HG03342 (cell line): ENCODE measurements around the gene RHO.
"Not testable (repeated sequence)": the region's sequence is repeated elsewhere in the genome, so short reads cannot be mapped to it uniquely, and the experiment has no call there.

Experiments used
- ATAC-seq: cut with Tn5 transposase; IDR thresholded peaks from one replicate; pipeline ENCODE4 v1.9.1; 2021; ENCODE audit warnings: mild to moderate bottlenecking, moderate library complexity; ENCODE audit not compliant: unreplicated experiment

RHO gene

DNA sequence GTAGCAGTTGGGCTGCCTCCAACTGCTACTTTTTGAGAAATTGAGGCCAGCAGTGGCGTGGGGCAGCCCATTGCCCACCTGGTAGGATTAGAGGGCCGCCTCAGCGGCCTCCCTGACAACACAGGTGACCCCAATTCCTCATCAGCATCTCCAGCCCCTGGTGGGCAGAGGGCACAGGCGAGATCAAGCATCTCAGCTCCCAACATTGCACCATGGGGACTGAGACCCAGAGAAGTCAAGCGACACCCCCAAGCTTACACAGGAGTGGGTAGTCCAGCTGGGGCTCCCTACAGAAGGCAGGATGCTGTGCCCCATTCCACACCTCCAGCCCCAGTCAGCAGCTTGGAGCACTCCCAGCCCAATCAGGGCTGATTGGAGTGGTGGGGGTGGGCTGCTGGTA, 14.3 kb downstream of the RHO start:
- ATAC-seq, result no peak

DNA sequence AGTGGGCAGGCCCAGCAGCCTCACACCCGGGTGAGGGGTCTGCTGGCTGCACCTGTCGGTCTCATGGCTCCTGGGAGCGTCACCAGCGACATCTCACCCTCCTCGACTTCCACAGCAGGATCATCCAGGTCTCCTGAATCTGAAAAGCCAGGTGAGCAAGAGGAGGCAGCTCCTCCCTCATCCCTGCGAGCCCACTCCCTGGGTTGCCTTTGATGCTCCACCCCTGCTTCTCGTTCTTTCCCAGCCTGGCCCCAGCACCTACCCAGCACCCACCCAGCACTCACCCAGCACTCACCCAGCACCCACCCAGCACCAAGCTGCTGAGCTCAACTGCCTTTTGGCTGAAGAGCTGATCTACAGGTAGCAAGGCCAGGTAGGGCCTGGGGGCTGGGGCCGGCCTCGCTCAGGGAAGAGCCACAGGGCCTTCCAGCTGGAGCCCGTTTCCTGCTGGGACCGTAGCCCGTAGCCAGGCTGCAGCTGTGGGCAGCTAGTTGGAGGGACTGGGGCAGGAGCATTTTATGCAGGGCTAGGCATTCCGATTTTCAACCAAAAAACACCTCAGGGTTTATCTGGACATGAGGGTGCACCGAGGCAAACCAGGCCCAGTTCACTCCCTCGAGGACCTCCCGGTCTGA, 14.8 kb downstream of the RHO start, which contains the start of gene H1-8:
Gene H1-8 (plus strand): TSS at position 20 of the 635 bp plus-strand sequence. CDS start 44 bp downstream, at position 64.
- ATAC-seq, result no peak

GRCh38 chr3:129543999-129544398, 15.6 kb downstream of the RHO start:
- ATAC-seq, result no peak

- ATAC-seq, result not testable (repeated sequence)
Measured at GRCh38 chr3:129545951-129546350, 17.5 kb downstream of the RHO start.

GRCh38 chr3:129547241-129547640, 18.8 kb downstream of the RHO start:
- ATAC-seq, result no peak

- ATAC-seq, result no peak
Measured at GRCh38 chr3:129548104-129548965, 19.9 kb downstream of the RHO start.

DNA sequence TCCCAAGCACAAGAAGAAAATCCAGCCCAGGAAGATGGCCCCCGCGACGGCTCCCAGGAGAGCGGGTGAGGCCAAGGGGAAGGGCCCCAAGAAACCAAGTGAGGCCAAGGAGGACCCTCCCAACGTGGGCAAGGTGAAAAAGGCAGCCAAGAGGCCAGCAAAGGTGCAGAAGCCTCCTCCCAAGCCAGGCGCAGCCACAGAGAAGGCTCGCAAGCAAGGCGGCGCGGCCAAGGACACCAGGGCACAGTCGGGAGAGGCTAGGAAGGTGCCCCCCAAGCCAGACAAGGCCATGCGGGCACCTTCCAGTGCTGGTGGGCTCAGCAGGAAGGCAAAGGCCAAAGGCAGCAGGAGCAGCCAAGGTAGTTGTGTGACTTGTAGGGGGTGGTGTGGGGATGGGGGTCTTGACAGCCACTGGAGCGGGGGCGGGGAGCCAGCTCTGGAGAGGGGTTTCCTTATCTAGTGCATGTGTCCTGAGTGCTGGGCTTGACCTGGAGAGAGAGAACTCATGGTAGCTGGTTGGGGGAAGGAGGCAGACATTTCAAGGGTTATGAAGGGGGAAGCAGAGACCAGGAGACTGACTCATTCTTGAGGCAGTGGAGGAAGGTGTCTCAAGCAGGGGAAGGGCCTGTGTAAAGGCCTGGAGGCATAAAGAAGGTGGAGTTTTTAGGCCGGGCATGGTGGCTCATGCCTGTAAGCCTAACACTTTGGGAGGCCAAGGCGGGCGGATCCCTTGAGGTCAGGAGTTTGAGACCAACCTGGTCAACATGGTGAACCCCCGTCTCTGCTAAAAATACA, 20.8 kb downstream of the RHO start:
- no peak for ATAC-seq

DNA sequence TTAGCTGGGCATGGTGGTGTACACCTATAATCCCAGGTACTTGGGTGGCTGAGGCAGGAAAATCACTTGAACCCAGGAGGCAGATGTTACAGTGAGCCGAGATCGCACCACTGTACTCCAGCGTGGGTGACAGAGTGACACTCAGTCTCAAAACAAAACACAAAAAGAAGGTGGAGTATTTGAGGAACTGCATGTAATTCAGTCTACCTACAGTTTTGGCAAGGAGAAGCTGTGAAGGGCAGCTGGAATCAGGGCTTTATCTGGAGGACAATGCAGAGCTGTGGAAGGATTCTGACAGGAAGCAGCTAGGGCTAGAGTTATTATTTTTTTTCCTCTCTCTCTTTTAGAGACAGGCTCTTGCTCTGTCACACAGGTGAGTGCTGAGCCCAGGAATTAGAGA, 21.4 kb downstream of the RHO start:
- ATAC-seq, result no peak

- ATAC-seq, result no peak
Measured at GRCh38 chr3:129552287-129553050, 24.0 kb downstream of the RHO start.

DNA sequence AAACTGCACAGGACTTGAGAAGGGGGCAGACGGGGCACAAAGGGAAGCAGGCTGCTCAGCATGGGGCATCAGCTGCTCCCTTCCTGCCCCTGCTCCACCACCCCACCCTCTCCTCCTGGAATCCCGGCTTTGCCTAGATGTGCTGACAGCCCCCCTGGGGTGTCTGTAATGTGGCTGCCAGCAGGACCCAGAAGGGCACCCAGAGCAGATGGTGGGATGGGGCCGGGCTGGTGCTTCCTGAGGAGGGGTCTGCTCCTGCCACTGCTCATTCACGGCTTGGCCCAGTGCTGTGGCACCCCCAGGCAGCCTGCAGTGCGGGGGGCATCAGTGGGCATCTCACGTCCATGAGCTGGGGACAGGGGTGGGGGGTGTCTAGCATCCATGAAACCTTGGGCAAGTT, 24.7 kb downstream of the RHO start:
- no peak for ATAC-seq

GRCh38 chr3:129553719-129554118, 25.3 kb downstream of the RHO start:
- ATAC-seq, result no peak

GRCh38 chr3:129554356-129555152, 26.1 kb downstream of the RHO start:
- ATAC-seq, result no peak

GRCh38 chr3:129555153-129555550, 26.7 kb downstream of the RHO start:
- no peak for ATAC-seq

DNA sequence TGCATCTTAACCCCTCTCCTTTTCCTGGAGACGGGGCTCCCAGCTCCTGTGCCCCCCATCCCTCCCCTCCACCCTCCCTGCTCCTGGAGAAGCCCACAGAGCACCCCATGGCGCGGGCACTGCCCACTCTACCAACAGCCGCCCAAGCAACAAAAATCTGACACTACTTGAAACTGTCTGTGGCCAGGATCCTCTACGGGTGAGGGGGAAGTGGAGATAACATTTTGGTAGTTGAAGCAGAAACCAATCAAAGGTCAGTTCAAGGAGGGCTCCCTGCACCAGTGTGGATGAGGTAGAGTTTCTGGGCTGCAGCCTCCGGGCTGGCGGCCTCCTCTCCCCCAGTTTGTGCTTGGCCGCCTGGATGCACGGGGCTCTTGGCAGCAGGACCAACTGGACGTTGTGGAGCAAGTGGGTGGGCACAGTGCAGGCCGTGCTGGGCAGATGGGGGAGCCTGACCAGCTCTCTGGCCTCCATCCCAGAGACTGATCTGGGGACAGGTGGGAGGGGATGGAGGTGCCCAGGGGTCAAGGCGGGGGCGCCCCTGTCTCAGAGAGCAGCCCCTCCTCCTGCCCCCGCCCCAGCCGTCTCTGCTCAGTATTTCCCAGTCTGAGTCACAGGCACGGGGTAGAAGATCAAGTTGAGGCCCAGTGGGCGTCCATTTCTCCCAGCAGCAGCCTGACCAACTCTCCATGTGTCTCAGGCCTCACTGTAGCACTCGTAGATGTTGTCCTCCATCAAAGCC, 27.3 kb downstream of the RHO start:
- ATAC-seq, result no peak

DNA sequence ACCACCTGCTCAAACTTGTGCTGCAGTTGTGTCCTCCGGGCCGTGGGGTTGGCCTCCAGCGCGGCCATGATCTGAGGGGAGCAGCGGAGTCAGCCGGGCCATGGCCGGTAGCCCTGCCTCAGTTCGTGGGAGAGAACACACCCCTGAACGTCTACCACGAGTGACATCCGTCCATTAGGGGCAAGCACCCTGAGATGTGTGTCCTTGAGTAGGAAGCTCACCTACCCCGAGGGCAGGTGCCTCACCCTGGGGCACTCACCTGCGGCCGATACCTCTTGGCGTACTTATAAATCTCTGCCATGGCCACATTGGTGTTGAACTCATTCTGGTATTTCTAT, 27.9 kb downstream of the RHO start:
- ATAC-seq, result no peak

DNA sequence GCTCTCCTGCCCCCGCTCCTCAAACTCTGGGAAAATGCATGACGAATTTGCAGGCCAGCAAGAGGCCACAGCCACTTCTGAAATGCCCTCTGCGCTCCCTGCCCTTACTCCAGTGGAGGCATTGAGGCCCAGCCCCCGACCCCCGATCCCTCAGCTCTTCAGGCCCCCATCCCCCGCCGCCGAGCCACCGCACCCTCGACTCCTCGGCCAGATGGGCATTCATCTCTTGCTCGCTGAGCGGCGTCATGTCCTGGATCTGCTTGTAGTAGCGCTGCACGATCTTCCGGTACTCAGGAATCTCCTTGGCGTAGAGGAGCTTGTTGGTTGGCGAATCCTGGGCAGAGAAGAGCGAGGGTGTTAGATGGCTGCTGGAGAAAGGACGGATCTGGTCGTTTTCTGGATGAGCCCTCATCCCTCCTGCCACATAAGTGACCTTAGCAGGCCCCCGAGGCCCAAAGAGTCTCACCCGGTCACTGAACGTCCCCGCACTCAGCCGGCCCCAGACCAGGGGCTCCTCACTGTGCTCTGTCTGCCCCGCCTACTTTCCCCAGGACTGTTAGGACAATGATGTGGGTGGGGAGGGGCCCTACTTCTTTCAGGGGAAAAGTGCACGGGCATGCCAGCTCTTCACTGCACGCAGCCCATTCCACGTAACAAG, 28.6 kb downstream of the RHO start:
- ATAC-seq, result no peak

DNA sequence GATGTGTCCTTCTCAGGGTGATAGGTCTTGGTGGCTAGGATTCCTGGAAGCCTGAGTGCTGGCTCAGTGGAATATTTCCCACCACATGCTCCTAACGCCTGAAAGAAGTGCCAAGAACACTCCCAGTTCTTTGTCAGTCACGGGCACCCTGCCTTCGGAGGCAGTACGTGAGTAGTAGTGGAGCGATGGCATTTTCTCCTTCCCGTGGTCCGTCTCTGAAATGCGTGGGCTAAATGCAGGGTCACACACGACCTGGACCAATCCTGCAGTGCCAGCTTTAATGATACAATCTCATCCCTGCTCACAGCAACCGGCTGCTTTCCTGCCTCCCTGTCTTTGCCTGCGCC, 29.1 kb downstream of the RHO start:
- no peak for ATAC-seq

DNA sequence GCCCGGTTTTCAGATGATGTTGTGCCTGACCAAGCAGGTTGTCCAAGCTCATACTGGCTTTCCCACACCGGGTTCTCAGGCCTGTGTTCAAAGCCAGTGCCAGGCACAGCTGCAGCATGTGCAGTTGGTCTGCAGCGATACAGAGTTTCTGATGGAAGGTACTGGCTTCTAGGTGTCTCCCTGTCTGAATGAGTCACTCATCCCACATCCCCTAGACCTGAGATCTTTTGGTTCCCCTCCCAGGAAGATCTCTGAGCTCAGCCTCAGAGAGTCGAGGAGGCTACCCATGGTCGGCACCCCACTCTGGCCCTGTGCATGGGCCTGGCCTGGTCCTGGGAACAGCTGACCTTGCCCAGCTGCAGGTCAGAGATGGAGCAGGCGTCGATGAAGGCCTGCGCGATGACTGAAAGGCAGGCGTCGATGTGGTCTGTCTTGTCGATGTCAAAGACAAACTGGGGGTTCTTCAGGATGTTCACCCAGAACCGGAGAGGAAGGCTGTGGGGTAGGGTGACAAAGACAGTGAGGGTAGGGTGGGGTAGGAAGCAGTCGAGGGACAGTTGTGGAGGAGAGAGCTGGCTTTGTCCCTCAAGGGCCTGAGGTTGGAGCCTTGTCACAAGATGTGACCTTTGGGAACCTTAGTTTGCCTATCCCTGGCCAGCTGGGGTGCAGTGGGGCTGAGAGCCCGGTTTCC, 29.8 kb downstream of the RHO start:
- no peak for ATAC-seq
